Upper lobe of left lung (tissue), 4 donors: ENCODE measurements around the gene ADAMTS12.

ENCODE experiments used
- EP300 ChIP-seq, 4 donors: sonication (generic); formaldehyde crosslinking; IDR thresholded peaks; one replicate each; pipeline ENCODE4 v1.5.1; 2017; ENCODE audit warnings: antibody characterized with exemption in 4 of 4, control low read depth in 2 of 4
- TF ChIP-seq, protein P1 (sequence below), 6 experiments: fragments of 450-650 bp in 4 of 6; fragments of 200-600 bp in 2 of 6; sonication (generic) in 2 of 6; IDR thresholded peaks; one replicate each; pipeline ENCODE4 v1.5.1; 2016 to 2019; ENCODE audit warnings: antibody characterized with exemption in 6 of 6

DNA sequence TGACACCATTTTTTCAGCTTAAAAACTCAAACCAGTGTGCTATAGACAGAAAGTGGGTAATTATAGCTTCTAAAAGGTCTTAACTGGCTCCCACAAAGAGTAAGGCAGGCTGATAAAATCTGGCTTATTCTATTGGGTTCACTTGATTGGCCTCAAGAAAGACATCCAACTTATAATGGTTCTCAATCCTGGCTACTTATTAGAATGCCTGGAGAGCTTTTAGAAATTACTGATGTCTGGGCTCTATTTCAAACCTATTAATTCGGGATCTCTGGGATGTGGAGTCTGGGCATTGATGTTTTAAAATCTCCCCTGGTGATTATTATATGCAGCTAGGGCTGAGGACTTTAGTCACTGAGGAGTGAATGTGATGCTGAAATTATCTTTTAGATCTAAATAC is 263.0 kb downstream of the ADAMTS12 start:
- TF ChIP-seq, protein P1, sequence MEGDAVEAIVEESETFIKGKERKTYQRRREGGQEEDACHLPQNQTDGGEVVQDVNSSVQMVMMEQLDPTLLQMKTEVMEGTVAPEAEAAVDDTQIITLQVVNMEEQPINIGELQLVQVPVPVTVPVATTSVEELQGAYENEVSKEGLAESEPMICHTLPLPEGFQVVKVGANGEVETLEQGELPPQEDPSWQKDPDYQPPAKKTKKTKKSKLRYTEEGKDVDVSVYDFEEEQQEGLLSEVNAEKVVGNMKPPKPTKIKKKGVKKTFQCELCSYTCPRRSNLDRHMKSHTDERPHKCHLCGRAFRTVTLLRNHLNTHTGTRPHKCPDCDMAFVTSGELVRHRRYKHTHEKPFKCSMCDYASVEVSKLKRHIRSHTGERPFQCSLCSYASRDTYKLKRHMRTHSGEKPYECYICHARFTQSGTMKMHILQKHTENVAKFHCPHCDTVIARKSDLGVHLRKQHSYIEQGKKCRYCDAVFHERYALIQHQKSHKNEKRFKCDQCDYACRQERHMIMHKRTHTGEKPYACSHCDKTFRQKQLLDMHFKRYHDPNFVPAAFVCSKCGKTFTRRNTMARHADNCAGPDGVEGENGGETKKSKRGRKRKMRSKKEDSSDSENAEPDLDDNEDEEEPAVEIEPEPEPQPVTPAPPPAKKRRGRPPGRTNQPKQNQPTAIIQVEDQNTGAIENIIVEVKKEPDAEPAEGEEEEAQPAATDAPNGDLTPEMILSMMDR (IDR thresholded peaks at IDR 0.05): no peak
- no peak for TF ChIP-seq EP300 (IDR thresholded peaks at IDR 0.05)
